ENCODE measurements around the gene SNX24. TPM values are rescaled to one million over a fixed set of nuclear protein-coding genes. Genes with fewer than 3 reads are reported as not detected.

SNX24 gene
- total and polyA plus RNA-seq, 4 donors, result 6.3 to 10.1 (median 9.1) TPM

- no peaks in the 10 kb centered on the region for H3K27me3 ChIP-seq (ENCODE audit: control insufficient read depth in 4 of 4, insufficient read depth in 4 of 4, low read length in 3 of 4)
- WGBS, result 90% methylated on average over 7 of the region's 7 CpGs
- H3K9me3 ChIP-seq (ENCODE audit: control insufficient read depth in 4 of 4, low read length in 3 of 4), result no peaks in the 10 kb centered on the region
- no peak overlapping the region for H3K9ac ChIP-seq (ENCODE audit: low read depth in 1 of 2, low read length in 2 of 2)
- H3K4me1 ChIP-seq (ENCODE audit: control insufficient read depth in 4 of 4, insufficient read depth in 4 of 4, low read length in 3 of 4), result peaks cover 0 to 4% (median 0%) of the 10 kb centered on the region in 4 donors
- no peak for DNase-seq (ENCODE audit: low spot score)
- H3K36me3 ChIP-seq (ENCODE audit: control insufficient read depth in 4 of 4, insufficient read depth in 3 of 4, low read depth in 1 of 4, low read length in 3 of 4), result no peaks in the 10 kb centered on the region
- no peak overlapping the region for H3K27ac ChIP-seq (ENCODE audit: low read depth in 1 of 2, low read length in 2 of 2)
- no peak overlapping the region for H3K4me3 ChIP-seq (ENCODE audit: low read depth in 1 of 3, low read length in 3 of 3)
- TF ChIP-seq ZBTB33 (IDR thresholded peaks at IDR 0.05) (no peak), MAX (IDR thresholded peaks at IDR 0.05) (no peak), RXRA (IDR thresholded peaks at IDR 0.05) (no peak), HNF4G (IDR thresholded peaks at IDR 0.05) (no peak), TAF1 (conservative IDR thresholded peaks at IDR 0.05) (no peak), SP1 (IDR thresholded peaks at IDR 0.05) (no peak)
Observed at GRCh38 chr5:122933956-122934355, 88.5 kb downstream of the SNX24 start.

GRCh38 chr5:122936088-122936487 is 90.7 kb downstream of the SNX24 start:
- Histone ChIP-seq H3K4me1 (ENCODE audit: control insufficient read depth in 4 of 4, insufficient read depth in 4 of 4, low read length in 3 of 4) (peaks cover 0 to 4% (median 0%) of the 10 kb centered on the region in 4 donors), H3K27ac (ENCODE audit: low read depth in 1 of 2, low read length in 2 of 2) (no peak overlapping the region), H3K9ac (ENCODE audit: low read depth in 1 of 2, low read length in 2 of 2) (no peak overlapping the region), H3K4me3 (ENCODE audit: low read depth in 1 of 3, low read length in 3 of 3) (no peak overlapping the region), H3K27me3 (ENCODE audit: control insufficient read depth in 4 of 4, insufficient read depth in 4 of 4, low read length in 3 of 4) (no peaks in the 10 kb centered on the region), H3K9me3 (ENCODE audit: control insufficient read depth in 4 of 4, low read length in 3 of 4) (no peaks in the 10 kb centered on the region), H3K36me3 (ENCODE audit: control insufficient read depth in 4 of 4, insufficient read depth in 3 of 4, low read depth in 1 of 4, low read length in 3 of 4) (no peaks in the 10 kb centered on the region)
- no peak for TF ChIP-seq GABPA (IDR thresholded peaks at IDR 0.05 in 1 of 2, conservative IDR thresholded peaks at IDR 0.05 in 1 of 2)
- peak; percentile 60 for TF ChIP-seq NR2F2 (IDR thresholded peaks at IDR 0.05)
- WGBS, result 97% methylated on average over 1 of the region's 1 CpG
- DNase-seq (ENCODE audit: low spot score), result no peak

- no peaks in the 10 kb centered on the region for H3K27me3 ChIP-seq (ENCODE audit: control insufficient read depth in 4 of 4, insufficient read depth in 4 of 4, low read length in 3 of 4)
- no peaks in the 10 kb centered on the region for H3K36me3 ChIP-seq (ENCODE audit: control insufficient read depth in 4 of 4, insufficient read depth in 3 of 4, low read depth in 1 of 4, low read length in 3 of 4)
- no peak for TF ChIP-seq RXRA (IDR thresholded peaks at IDR 0.05)
- TF ChIP-seq RAD21 (IDR thresholded peaks at IDR 0.05), result no peak
- TF ChIP-seq YY1 (IDR thresholded peaks at IDR 0.05), result no peak
- no peak for TF ChIP-seq NR2F2 (IDR thresholded peaks at IDR 0.05)
- TF ChIP-seq CTCF (IDR thresholded peaks at IDR 0.05; ENCODE audit: low read depth, low read length, missing input control), result no peak
- no peak for TF ChIP-seq ZBTB33 (IDR thresholded peaks at IDR 0.05)
- no peak for TF ChIP-seq REST (IDR thresholded peaks at IDR 0.05)
- no peak for TF ChIP-seq ATF3 (IDR thresholded peaks at IDR 0.05)
- no peak for TF ChIP-seq EGR1 (IDR thresholded peaks at IDR 0.05; ENCODE audit: low read depth in 2 of 2)
- no peak for TF ChIP-seq MAX (IDR thresholded peaks at IDR 0.05)
- no peak for TF ChIP-seq FOXA1 (IDR thresholded peaks at IDR 0.05)
- no peak for TF ChIP-seq FOXA2 (IDR thresholded peaks at IDR 0.05)
- no peak for TF ChIP-seq HNF4G (IDR thresholded peaks at IDR 0.05)
- peaks cover 0 to 4% (median 0%) of the 10 kb centered on the region in 4 donors for H3K4me1 ChIP-seq (ENCODE audit: control insufficient read depth in 4 of 4, insufficient read depth in 4 of 4, low read length in 3 of 4)
- no peak overlapping the region for H3K4me3 ChIP-seq (ENCODE audit: low read depth in 1 of 3, low read length in 3 of 3)
- H3K9me3 ChIP-seq (ENCODE audit: control insufficient read depth in 4 of 4, low read length in 3 of 4), result no peaks in the 10 kb centered on the region
- 50% methylated on average over 4 of the region's 4 CpGs for WGBS
- H3K27ac ChIP-seq (ENCODE audit: low read depth in 1 of 2, low read length in 2 of 2), result no peak overlapping the region
- no peak overlapping the region for H3K9ac ChIP-seq (ENCODE audit: low read depth in 1 of 2, low read length in 2 of 2)
- no peak for DNase-seq (ENCODE audit: low spot score)
Observed at GRCh38 chr5:122937914-122938313, 92.5 kb downstream of the SNX24 start.
